Measurements from ENCODE around the gene SDCBP2.
A peak's percentile ranks its signal among the peaks of the same experiment; 100 is the strongest.

The SDCBP2 gene

DNA sequence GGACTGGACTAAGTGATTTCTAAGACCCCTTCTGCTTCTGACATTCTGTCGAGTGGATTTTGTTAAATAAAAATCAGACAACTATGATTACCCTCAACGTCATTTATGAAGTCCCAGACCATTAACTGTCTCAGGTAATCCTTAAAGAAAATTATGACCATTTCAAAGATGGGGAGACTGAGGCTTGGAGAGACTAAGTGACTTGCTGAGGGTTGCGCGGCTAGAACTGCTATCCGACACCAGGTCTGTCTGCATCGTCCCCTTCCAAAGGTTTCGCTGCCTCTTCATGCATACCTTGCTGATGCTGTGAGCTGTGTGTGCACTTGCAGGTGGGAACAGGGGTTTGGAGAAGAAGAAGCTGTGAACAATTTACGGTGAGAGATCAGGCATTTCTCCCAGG lies 59.7 kb downstream of the SDCBP2 start:
- no peak overlapping the region for H3K4me3 ChIP-seq (ENCODE audit: low read depth, low read length)
- TF ChIP-seq, protein P1, sequence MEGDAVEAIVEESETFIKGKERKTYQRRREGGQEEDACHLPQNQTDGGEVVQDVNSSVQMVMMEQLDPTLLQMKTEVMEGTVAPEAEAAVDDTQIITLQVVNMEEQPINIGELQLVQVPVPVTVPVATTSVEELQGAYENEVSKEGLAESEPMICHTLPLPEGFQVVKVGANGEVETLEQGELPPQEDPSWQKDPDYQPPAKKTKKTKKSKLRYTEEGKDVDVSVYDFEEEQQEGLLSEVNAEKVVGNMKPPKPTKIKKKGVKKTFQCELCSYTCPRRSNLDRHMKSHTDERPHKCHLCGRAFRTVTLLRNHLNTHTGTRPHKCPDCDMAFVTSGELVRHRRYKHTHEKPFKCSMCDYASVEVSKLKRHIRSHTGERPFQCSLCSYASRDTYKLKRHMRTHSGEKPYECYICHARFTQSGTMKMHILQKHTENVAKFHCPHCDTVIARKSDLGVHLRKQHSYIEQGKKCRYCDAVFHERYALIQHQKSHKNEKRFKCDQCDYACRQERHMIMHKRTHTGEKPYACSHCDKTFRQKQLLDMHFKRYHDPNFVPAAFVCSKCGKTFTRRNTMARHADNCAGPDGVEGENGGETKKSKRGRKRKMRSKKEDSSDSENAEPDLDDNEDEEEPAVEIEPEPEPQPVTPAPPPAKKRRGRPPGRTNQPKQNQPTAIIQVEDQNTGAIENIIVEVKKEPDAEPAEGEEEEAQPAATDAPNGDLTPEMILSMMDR (IDR thresholded peaks at IDR 0.05; ENCODE audit: borderline replicate concordance, insufficient read depth, low read depth, low read length): no peak

DNA sequence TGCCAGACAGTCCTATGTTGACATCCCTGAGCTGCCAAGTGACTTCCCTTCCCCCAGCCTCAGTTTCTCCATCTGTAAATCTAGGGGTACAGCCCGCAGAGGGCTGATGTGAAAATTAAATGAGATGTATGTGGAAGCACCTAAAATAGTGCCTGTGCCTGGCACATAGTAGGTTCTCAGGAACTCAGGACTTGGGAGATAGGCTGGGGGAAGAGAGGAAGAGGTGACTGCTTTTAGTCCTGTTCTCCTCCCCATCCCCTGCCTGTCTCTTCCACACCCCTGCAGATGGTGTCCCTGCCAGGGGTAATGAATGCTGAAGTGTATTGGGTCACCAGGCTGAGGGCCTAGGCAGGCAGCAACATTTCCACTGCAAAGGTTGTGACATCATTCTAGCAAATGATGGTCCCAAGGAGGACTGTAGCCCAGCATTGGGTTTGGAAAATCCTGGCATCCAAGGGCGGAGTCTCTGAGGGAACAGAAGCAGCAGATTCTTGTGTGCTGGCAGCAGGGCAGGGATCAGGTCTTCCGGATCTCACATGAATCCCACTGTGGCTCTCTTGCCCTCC lies 61.0 kb downstream of the SDCBP2 start:
- no peak overlapping the region for H3K4me3 ChIP-seq (ENCODE audit: low read depth, low read length)
- TF ChIP-seq, protein P1 (IDR thresholded peaks at IDR 0.05; ENCODE audit: borderline replicate concordance, insufficient read depth, low read depth, low read length): no peak

DNA sequence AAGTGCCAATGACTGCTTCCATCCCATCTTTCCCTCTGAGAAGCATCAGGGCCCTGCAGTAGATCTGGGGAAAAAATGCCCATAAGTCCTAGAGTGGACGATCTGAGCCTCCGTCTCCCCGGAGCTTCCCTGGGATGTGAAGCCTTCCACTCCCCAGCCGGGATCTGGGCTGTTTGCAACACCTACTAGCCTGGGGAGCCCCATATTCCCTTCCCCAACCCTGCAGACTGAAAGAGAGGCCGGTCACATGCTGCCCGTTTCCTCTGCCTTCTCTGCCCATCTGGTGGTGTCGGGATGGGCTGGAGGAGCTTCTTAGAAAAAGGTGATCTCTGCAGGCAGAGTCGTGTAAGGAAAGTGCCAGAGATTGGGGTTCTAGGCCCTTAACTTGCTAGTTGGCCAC lies 61.8 kb downstream of the SDCBP2 start:
- no peak overlapping the region for H3K4me3 ChIP-seq (ENCODE audit: low read depth, low read length)
- TF ChIP-seq, protein P1 (IDR thresholded peaks at IDR 0.05; ENCODE audit: borderline replicate concordance, insufficient read depth, low read depth, low read length): no peak

DNA sequence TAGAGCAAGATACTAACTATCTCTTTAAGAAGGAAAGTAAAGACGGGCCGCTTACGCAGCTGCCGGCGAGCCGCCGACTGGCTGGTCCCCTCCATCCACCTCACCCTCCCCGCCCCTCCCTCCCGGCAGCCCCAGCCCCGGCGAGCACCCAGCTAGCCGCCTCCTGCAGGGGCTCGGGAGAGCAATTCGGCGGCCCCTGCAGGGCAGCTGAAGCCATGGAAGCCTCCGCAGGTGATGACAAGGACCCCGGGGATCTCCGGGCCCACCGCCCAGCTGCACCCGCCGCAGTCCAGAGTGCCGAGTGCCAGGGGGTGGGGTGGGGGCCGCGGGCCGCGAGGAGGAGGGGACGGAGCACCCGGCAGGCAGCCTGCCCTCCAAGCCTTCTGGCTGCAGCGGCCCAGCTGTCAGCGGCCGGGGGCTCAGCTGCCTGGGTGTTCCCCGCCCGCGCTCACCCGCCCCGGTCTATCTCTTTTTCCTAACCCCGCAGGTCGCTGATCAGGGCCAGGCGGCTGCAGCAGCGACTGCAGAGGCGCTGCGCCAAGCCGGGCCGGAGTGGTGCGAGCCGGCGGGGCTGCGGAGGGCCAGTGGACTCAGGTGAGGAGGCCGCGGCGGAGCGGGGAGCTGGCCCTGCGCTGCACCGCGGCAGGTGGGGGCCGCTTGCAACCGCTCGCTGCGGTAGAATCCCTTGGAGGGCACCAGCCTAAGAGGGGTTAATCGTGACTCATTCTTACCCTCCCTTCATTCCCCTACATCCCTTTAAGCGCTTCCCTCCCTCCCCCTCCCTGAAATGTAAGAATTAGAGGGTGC lies 62.6 kb downstream of the SDCBP2 start, which contains the start of gene SNPH:
Gene SNPH, plus strand, starts transcription at position 128 of the 807 bp plus-strand sequence. CDS start 29,946 bp downstream, outside the sequence.
- H3K4me3 ChIP-seq (ENCODE audit: low read depth, low read length): peak within 1 kb of the TSS; percentile 21
- TF ChIP-seq, protein P1 (IDR thresholded peaks at IDR 0.05; ENCODE audit: borderline replicate concordance, insufficient read depth, low read depth, low read length): no peak

DNA sequence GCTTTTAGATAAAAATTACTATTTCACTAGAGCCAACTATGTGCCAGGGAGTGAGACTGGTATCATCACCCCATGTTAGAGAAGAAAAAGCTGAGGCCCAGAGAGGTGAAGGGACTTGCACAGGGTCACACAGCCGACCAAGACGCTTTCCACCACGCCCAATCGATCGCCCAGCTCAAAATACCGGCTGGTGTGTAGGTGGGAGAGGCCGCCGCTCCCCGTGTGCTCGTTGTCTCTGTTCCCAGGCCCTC lies 63.1 kb downstream of the SDCBP2 start:
- H3K4me3 ChIP-seq (ENCODE audit: low read depth, low read length): no peak overlapping the region
- TF ChIP-seq, protein P1 (IDR thresholded peaks at IDR 0.05; ENCODE audit: borderline replicate concordance, insufficient read depth, low read depth, low read length): no peak

DNA sequence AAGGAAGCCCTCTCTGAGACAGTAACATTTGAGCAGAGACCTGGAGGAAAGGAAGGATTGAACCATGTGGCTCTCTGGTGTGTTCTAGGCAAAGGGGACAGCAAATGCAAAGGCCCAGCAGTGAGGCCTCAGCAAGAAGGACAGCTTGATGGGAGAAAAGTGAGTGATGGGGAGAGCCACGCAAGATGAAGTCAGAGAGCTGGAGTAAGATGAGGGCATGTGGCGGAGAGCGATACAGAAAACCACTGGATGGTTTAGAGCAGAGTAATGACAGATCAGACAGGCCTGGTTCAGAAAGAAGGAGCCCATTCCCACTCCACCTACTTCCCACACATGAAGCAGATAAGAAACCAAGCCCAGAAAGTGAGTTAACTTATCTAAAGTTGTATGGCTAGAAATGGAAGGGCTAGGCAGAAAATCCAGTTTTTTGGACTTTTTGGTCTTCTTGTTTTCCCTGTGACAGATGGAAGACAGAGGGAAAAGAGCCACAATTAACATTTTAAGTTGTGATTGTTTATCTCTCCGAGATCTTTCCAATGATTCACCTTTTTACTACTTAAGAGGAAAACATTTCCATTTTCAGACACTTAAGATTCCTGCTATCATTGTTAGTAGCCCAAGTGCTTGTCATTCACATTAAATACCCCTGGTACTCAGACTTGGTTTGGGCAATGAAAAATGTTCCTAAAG lies 63.6 kb downstream of the SDCBP2 start:
- H3K4me3 ChIP-seq (ENCODE audit: low read depth, low read length): no peak overlapping the region
- TF ChIP-seq, protein P1 (IDR thresholded peaks at IDR 0.05; ENCODE audit: borderline replicate concordance, insufficient read depth, low read depth, low read length): no peak

All from GM12875 (cell line).